HG02678 (cell line): ENCODE data around the gene ITGB8.

Experiments
- ATAC-seq: cut with Tn5 transposase; IDR thresholded peaks from one replicate; pipeline ENCODE4 v1.9.1; 2021; ENCODE audit warnings: mild to moderate bottlenecking, moderate library complexity; ENCODE audit not compliant: unreplicated experiment

The ITGB8 gene

GRCh38 chr7:20307119-20307518, 23.6 kb upstream of the ITGB8 start:
- ATAC-seq, result peak; percentile 75

- ATAC-seq, result no peak
Measured at GRCh38 chr7:20307901-20308300, 22.8 kb upstream of the ITGB8 start.

- ATAC-seq, result no peak
Measured at GRCh38 chr7:20310301-20310700, 20.4 kb upstream of the ITGB8 start.

GRCh38 chr7:20310963-20311742, 19.5 kb upstream of the ITGB8 start:
- ATAC-seq, result peak; percentile 45

- ATAC-seq, result no peak
Measured at GRCh38 chr7:20311743-20312042, 19.0 kb upstream of the ITGB8 start.

GRCh38 chr7:20312562-20312961, 18.1 kb upstream of the ITGB8 start:
- no peak for ATAC-seq

GRCh38 chr7:20313626-20314025, 17.1 kb upstream of the ITGB8 start:
- no peak for ATAC-seq

GRCh38 chr7:20314198-20314597, 16.5 kb upstream of the ITGB8 start:
- ATAC-seq, result no peak

- ATAC-seq, result no peak
Measured at GRCh38 chr7:20316706-20317105, 14.0 kb upstream of the ITGB8 start.

- ATAC-seq, result no peak
Measured at GRCh38 chr7:20317413-20317812, 13.3 kb upstream of the ITGB8 start.

- no peak for ATAC-seq
Measured at GRCh38 chr7:20318933-20319332, 11.8 kb upstream of the ITGB8 start.

- no peak for ATAC-seq
Measured at GRCh38 chr7:20320322-20320721, 10.4 kb upstream of the ITGB8 start.

- ATAC-seq, result no peak
Measured at GRCh38 chr7:20320786-20321185, 9.9 kb upstream of the ITGB8 start.

GRCh38 chr7:20323595-20323994, 7.1 kb upstream of the ITGB8 start:
- ATAC-seq, result no peak

- no peak for ATAC-seq
Measured at GRCh38 chr7:20326342-20326741, 4.4 kb upstream of the ITGB8 start.

GRCh38 chr7:20327055-20327454, 3.6 kb upstream of the ITGB8 start:
- ATAC-seq, result no peak

GRCh38 chr7:20328027-20328426, 2.7 kb upstream of the ITGB8 start:
- no peak for ATAC-seq

- ATAC-seq, result no peak
Measured at GRCh38 chr7:20328692-20329091, 2.0 kb upstream of the ITGB8 start.

- ATAC-seq, result peak; percentile 42
Measured at GRCh38 chr7:20329389-20330238, 1.1 kb upstream of the ITGB8 start.

GRCh38 chr7:20330928-20331909, 519 bp downstream of the ITGB8 start:
- ATAC-seq, result peak; percentile 26
